ENCODE measurements around the gene ENAH.
"Not testable (repeated sequence)": the region's sequence is repeated elsewhere in the genome, so short reads cannot be mapped to it uniquely, and the experiment has no call there.

ENAH gene

DNA sequence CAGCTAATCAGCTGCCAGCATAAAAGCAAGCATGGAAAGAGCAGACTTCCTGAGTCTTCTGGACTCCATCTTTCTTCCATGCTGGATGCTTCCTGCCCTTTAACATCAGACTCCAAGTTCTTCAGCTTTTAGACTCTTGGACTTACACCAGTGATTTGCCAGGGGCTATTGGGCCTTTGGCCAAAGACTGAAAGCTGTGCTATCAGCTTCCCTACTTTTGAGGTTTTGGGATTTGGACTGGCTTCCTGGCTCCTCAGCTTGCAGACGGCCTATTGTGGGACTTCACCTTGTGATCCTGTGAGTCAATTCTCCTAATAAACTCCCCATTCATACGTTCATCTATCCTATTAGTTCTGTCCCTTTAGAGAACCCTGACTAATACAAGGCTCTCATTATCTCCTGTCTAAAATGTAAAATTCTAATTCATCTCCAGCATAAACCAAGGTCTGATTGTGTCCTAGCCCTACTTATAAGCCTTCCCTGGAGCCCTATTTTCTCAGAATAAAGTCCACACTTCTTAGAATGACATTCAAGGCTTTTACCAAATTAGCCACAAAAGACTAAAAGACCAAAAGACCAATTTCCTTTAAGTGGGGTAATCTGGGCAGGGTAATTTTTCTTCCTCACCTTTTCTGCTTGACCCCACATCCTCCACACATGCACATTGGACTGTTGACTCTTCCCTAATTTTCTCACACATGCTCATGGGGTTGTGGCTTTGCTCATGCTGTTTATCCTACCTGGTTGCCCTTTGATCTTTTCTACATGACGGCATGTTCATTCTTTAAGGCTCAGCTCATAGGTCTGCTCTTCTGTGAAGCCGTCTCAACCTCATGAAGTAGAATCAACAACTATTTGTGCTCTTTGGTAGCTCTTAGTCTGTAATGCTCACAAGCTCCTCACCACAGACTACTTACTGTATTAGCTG lies 18.1 kb upstream of the ENAH start:
- no peak for DNase-seq

- DNase-seq: no peak
Measured at GRCh38 chr1:225670356-225670755, 17.4 kb upstream of the ENAH start.

- no peak for DNase-seq
Measured at GRCh38 chr1:225668222-225668621, 15.3 kb upstream of the ENAH start.

- no peak for DNase-seq
Measured at GRCh38 chr1:225667362-225667761, 14.4 kb upstream of the ENAH start.

- DNase-seq: no peak
Measured at GRCh38 chr1:225666495-225666894, 13.6 kb upstream of the ENAH start.

GRCh38 chr1:225664762-225665161 lies 11.8 kb upstream of the ENAH start:
- DNase-seq: no peak

GRCh38 chr1:225662155-225662554 lies 9.2 kb upstream of the ENAH start:
- DNase-seq: no peak

DNA sequence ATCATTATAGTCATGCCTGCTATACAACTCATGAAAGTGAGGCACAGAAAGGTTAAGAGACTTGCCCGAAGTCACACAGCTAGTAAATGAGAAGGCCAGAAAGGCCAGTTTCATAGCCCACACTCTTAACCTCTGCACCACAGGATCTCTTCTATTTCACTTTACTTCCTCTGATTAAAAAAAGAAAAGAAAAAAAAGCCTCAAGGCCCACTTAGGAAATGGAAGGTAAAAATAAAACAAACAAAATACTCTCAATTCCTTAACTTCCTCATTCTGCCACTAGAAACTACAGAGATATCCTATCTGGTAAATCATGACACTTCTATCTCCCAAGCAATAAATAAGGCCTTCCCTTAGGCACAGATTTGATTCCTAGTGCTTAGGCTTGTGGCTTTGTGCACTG lies 7.6 kb upstream of the ENAH start:
- DNase-seq: no peak

GRCh38 chr1:225658041-225658440 lies 5.1 kb upstream of the ENAH start:
- no peak for DNase-seq

- no peak for DNase-seq
Measured at GRCh38 chr1:225657462-225657989, 4.6 kb upstream of the ENAH start.

GRCh38 chr1:225656259-225656655 lies 3.3 kb upstream of the ENAH start:
- DNase-seq: not testable (repeated sequence)

DNA sequence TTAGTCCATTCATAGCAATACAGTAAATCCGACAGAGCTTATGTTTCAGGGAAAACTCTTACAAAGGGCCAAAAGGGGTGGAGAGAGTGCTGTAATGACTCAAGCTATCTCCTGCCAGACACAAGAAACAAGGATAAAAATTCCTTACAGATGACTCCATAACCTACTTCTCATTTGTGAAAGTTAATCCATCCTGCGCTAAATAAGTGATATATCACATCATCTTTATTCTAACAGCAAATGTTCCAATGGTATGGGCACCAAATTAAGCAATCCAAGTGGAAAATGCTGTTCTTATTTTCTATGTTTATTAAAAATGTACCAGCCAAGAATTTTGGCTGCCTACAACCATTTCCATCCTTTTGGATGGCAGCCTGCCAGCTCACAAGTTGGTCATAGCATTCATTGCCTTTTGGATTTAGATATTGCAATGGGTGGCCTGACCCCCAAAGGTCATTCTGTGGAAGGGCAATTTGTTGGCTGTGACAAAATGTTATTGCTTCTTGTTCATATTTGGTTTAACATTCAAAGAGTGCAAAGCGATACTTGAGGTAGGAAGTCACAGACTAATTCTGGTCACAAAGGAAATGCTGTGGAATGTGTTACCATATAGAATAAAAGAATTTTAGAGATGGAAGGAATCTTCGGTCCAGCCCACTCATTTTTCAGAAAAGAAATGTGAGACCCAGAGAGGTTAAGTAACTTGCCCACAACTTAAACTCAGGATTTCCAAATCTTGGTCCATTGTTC lies 2.8 kb upstream of the ENAH start:
- DNase-seq: no peak

GRCh38 chr1:225654688-225655508 lies 2.0 kb upstream of the ENAH start:
- DNase-seq: no peak

DNA sequence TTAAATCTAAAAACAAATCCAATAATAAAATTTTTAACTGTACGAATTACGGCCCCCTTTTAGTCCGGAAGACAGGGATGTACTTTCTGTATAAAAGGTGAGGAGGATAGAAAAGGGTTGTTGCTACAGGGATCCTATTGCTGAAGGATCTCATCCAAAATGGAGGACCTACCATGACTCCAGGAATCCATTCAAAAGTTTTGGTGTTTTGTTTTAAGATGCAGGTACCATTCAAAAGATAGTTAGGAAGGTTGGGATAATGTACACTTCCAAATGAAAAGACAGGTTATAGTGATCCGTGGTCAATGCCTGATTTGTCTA lies 1.3 kb upstream of the ENAH start:
- DNase-seq: no peak

DNA sequence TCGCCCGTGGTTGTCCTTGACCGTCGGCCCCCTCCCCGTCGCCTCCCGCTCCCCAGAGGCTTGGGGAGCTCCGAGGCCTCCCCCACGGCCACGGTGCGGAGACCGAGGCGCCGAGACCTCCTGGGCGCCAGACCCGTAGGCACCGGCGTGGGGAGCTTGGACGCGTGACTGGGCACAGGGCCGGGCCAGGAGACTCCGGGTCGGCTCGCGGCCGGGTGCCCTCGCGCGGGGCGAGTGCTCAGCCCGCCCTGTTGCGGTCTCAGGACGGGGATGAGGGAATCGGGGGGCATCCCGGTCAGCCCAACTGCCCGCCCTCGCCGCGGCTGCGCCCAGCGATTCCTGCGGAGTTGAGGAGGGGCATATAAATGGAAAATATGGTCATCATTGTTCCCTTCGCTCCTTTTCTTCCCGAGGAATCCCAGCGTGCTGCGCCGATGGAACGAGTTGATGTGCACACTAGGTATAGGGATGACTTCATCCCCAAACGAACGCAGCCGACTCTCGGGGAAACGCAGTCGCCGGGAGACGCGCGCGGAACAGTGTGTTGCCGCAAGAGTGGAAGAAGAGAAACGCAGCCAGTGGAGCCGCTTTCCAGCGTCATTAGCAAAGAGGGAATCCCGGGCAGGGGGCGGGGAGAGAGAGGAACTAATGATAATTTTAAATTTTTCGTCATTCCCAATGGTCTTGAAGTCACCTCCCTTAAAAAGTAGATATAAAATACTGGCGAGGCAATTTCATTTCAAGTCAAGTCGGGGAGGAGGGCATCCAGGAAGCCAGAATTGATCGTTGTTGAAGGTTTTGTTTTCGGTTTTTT lies 747 bp upstream of the ENAH start:
- no peak for DNase-seq

- no peak for DNase-seq
Measured at GRCh38 chr1:225651872-225652728, 823 bp downstream of the ENAH start.

DNA sequence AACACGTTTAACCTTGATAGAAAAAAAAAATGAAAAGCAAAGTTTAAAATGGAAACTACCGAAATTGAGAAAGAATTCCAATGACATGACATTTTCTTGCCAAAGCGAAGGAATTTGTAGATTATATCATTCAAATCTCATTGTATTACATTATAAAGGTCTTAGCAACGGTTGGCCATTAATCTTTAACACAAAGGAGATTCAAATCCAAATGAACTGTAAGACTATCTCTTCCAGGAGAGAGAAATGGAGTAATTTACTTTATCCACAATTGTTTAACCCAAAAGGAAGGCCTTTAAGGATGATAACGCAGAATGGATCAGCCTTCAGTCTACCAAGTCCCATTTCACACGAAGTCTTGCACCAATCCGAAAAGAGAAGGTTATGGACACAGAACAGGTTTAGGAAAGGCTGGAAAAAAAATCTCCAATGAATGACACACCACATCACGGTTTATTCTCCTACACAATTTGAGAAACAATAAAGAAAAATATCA lies 1.5 kb downstream of the ENAH start:
- DNase-seq: no peak

DNA sequence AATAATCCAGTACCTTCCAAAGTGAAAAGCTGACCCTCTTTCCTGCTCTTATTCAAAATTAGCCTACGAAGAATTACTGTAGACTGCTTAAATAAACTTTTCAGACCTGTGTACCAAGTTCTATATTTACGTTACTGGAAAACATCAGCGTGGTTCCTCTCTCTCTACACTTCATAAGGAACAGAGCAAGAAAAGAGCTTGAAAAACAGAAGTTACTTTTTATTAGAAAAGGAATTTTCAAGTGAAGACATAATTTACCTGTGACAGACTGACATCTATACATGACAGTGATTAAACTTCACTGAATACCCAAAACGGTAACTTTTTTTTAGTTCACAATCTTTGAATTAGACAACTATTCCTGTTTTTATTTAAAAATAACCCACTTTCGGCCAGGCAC lies 2.7 kb downstream of the ENAH start:
- DNase-seq: no peak

DNA sequence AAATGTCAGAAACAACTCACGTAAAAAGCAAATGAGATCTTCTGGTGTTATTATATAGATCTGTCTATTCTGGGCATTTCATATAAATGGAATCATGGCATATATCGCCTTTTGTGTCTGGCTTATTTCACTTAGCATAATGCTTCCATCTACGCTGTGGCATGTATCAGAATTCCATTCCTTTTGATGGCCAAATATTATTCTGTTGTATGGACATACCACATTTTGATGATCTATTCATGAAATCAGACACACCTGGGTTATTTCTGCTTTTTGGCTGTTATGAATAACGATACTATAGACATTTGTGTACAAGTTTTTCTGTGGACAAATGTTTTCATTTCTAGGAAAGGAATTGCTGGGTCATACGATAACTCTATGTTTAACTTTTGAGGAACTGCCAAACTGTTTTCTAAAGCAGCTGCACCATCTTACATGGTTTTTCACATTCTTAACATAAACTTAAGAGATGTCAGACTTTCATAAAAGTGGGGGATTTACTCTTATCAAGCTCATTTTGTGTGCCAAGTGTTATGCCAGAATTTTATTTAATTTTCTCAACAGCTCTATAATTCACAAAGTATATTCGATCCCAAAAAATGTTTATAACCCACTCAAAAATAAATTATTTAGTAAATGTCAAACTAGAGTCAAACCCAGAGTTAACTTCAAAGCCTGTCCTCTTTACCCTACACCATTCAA lies 7.6 kb downstream of the ENAH start:
- no peak for DNase-seq

DNA sequence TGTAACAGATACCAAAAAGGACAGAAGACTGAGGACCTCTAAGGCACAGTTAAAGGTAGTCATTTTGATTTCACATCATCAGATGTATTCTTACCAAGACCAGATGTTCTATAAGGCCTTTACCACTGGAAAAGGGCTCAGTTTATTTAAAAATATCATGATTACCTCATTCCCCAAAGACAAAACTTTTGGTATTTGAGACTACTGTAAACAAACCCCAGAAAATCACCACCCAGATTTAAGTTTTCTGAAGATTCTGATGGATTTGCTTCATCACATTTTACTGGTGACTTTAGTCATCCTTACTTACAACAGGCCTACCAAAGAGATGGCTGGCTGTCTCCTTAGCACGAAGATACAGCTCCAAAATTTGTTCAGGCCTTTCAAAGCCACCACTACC lies 8.3 kb downstream of the ENAH start:
- no peak for DNase-seq
